ENCODE measurements around the gene FBXL20.

DNA sequence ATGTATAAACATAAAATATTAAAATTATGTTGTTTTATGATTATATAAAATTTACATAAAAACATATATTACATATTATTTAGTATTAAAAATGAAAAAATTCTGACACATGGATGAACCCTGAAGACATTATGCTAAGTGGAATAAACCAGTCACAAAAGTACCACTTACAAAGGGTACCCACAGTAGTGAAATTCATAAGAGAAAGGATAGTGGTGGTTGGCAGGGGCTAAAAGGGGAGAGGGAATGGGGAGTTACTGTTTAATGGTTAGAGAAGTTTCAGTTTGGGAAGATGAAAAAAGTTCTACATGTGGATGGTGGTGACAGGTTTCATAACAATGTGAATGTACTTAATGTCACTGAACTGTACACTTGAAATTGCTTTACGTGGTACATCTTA, 41.4 kb downstream of the FBXL20 start:
- TF ChIP-seq EZH2 (IDR thresholded peaks at IDR 0.05; ENCODE audit: insufficient read depth, low read length) = no peak
- TF ChIP-seq, protein P1, sequence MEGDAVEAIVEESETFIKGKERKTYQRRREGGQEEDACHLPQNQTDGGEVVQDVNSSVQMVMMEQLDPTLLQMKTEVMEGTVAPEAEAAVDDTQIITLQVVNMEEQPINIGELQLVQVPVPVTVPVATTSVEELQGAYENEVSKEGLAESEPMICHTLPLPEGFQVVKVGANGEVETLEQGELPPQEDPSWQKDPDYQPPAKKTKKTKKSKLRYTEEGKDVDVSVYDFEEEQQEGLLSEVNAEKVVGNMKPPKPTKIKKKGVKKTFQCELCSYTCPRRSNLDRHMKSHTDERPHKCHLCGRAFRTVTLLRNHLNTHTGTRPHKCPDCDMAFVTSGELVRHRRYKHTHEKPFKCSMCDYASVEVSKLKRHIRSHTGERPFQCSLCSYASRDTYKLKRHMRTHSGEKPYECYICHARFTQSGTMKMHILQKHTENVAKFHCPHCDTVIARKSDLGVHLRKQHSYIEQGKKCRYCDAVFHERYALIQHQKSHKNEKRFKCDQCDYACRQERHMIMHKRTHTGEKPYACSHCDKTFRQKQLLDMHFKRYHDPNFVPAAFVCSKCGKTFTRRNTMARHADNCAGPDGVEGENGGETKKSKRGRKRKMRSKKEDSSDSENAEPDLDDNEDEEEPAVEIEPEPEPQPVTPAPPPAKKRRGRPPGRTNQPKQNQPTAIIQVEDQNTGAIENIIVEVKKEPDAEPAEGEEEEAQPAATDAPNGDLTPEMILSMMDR (IDR thresholded peaks at IDR 0.05; ENCODE audit: insufficient read depth, low read depth, low read length) = no peak

Measured in astrocyte (in vitro differentiated cells and primary cell).